GM23338 (cell line): ENCODE data around the gene PGBD5. TPM values are rescaled to one million over a fixed set of nuclear protein-coding genes. Genes with fewer than 3 reads are reported as not detected.

ENCODE experiments used
- ATAC-seq: fragments of 200-7000 bp; cut with Tn5 transposase; 3 replicates; pipeline ENCODE4 v1.9.1; 2020
- DNase-seq: peaks from one replicate; pipeline ENCODE4 v3.0.0-alpha.2; 2015; ENCODE audit warnings: low spot score
- H2AFZ ChIP-seq: fragments of 200-600 bp; sonication (generic); 2 replicates; pipeline ENCODE4 v1.8.0; 2016; ENCODE audit warnings: antibody characterized with exemption, mild to moderate bottlenecking, moderate library complexity
- H3F3A ChIP-seq: fragments of 200-600 bp; sonication (generic); replicated peaks from 2 replicates; pipeline ENCODE4 v1.8.0; 2017; ENCODE audit warnings: antibody characterized with exemption, mixed run types, low read depth
- H3K27ac ChIP-seq: fragments of 200-600 bp; sonication (generic); 2 replicates; pipeline ENCODE4 v1.6.1; 2016; ENCODE audit warnings: low read depth
- H3K27me3 ChIP-seq: fragments of 200-600 bp; sonication (generic); 2 replicates; pipeline ENCODE4 v1.8.0; 2016; ENCODE audit warnings: mild to moderate bottlenecking, mixed run types, moderate library complexity; ENCODE audit not compliant: insufficient read depth
- H3K36me3 ChIP-seq: fragments of 200-600 bp; sonication (generic); 2 replicates; pipeline ENCODE4 v1.8.0; 2016; ENCODE audit warnings: mild to moderate bottlenecking; ENCODE audit not compliant: insufficient read depth
- H3K4me1 ChIP-seq: fragments of 200-600 bp; sonication (generic); 2 replicates; pipeline ENCODE4 v1.8.0; 2016; ENCODE audit warnings: mild to moderate bottlenecking, moderate library complexity; ENCODE audit not compliant: insufficient read depth
- H3K4me2 ChIP-seq: fragments of 200-600 bp; sonication (generic); 2 replicates; pipeline ENCODE4 v1.7.1; 2017; ENCODE audit warnings: mixed run types
- H3K4me3 ChIP-seq: fragments of 200-600 bp; sonication (generic); 2 replicates; pipeline ENCODE4 v1.6.1; 2016; ENCODE audit warnings: mixed run types
- H3K79me2 ChIP-seq: fragments of 200-600 bp; sonication (generic); replicated peaks from 2 replicates; pipeline ENCODE4 v1.8.0; 2017; ENCODE audit warnings: mild to moderate bottlenecking; ENCODE audit not compliant: insufficient read depth
- H3K9me2 ChIP-seq: fragments of 200-600 bp; sonication (generic); 2 replicates; pipeline ENCODE4 v1.8.0; 2017; ENCODE audit not compliant: insufficient read depth
- H4K20me1 ChIP-seq: fragments of 200-600 bp; sonication (generic); replicated peaks from 2 replicates; pipeline ENCODE4 v1.8.0; 2017; ENCODE audit warnings: mild to moderate bottlenecking; ENCODE audit not compliant: insufficient read depth
- H3K27ac Mint-ChIP-seq: 2 replicates; pipeline ENCODE4 v1.8.0; 2020; ENCODE audit warnings: inconsistent platforms, mild to moderate bottlenecking, moderate library complexity, mixed read lengths
- H3K27me3 Mint-ChIP-seq: 3 replicates; pipeline ENCODE4 v1.8.0; 2022; ENCODE audit warnings: low read depth, mild to moderate bottlenecking, moderate library complexity, mixed read lengths, inconsistent platforms; ENCODE audit not compliant: insufficient read depth, poor library complexity
- H3K36me3 Mint-ChIP-seq: 3 replicates; pipeline ENCODE4 v1.8.0; 2021; ENCODE audit warnings: low read depth, mild to moderate bottlenecking, inconsistent platforms, moderate library complexity, mixed read lengths
- H3K4me1 Mint-ChIP-seq: 3 replicates; pipeline ENCODE4 v1.8.0; 2020; ENCODE audit warnings: mild to moderate bottlenecking, inconsistent platforms, mixed read lengths
- H3K4me3 Mint-ChIP-seq: 3 replicates; pipeline ENCODE4 v1.8.0; 2021; ENCODE audit warnings: moderate library complexity, mild to moderate bottlenecking, inconsistent platforms, mixed read lengths
- H3K9me3 Mint-ChIP-seq: 3 replicates; pipeline ENCODE4 v1.8.0; 2020; ENCODE audit warnings: moderate library complexity, mild to moderate bottlenecking, inconsistent platforms, mixed read lengths
- CREB1 ChIP-seq: fragments of 250-450 bp; sonication (Bioruptor Pico); IDR thresholded peaks from 2 replicates; pipeline ENCODE4 v1.5.0; 2020; ENCODE audit warnings: low read depth, mild to moderate bottlenecking, moderate library complexity
- CTCF ChIP-seq, 2 experiments: fragments of 200-600 bp in 1 of 2; sonication (generic) in 1 of 2; conservative IDR thresholded peaks; 2 replicates each; pipeline versions ENCODE4 v1.5.1 to v1.6.1; 2016 to 2017; ENCODE audit warnings: antibody characterized with exemption in 2 of 2, low read depth in 2 of 2, mild to moderate bottlenecking in 2 of 2, moderate library complexity in 1 of 2
- ETS1 ChIP-seq: IDR thresholded peaks from 2 replicates; pipeline ENCODE4 v1.6.1; 2016; ENCODE audit warnings: antibody characterized with exemption
- EZH2 ChIP-seq: fragments of 200-600 bp; sonication (generic); IDR thresholded peaks from one replicate; pipeline ENCODE4 v1.8.0; 2017; ENCODE audit warnings: antibody characterized with exemption, mild to moderate bottlenecking, low read depth; ENCODE audit not compliant: unreplicated experiment
- EZH2phosphoT487 ChIP-seq: fragments of 200-600 bp; sonication (generic); IDR thresholded peaks from one replicate; pipeline ENCODE4 v1.8.1; 2018; ENCODE audit warnings: antibody characterized with exemption; ENCODE audit not compliant: unreplicated experiment
- JUNB ChIP-seq: IDR thresholded peaks from one replicate; pipeline ENCODE4 v1.6.1; 2016; ENCODE audit warnings: antibody characterized with exemption; ENCODE audit not compliant: unreplicated experiment
- NANOG ChIP-seq: IDR thresholded peaks from 2 replicates; pipeline ENCODE4 v1.6.1; 2016; ENCODE audit warnings: antibody characterized with exemption, borderline replicate concordance
- POLR2AphosphoS5 ChIP-seq: IDR thresholded peaks from 2 replicates; pipeline ENCODE4 v1.6.1; 2016; ENCODE audit warnings: antibody characterized with exemption, low read depth
- REST ChIP-seq: IDR thresholded peaks from one replicate; pipeline ENCODE4 v1.6.1; 2018; ENCODE audit warnings: antibody characterized with exemption; ENCODE audit not compliant: unreplicated experiment
- STAT1 ChIP-seq: IDR thresholded peaks from one replicate; pipeline ENCODE4 v1.6.1; 2016; ENCODE audit warnings: antibody characterized with exemption; ENCODE audit not compliant: unreplicated experiment
- ZNF114 ChIP-seq: fragments of 250-450 bp; sonication (Bioruptor Pico); IDR thresholded peaks from 2 replicates; pipeline ENCODE4 v1.5.0; 2020; ENCODE audit warnings: mild to moderate bottlenecking, moderate library complexity
- ZNF331 ChIP-seq: fragments of 250-450 bp; sonication (Bioruptor Pico); IDR thresholded peaks from 2 replicates; pipeline ENCODE4 v1.5.0; 2020; ENCODE audit warnings: low read depth, mild to moderate bottlenecking, moderate library complexity
- polyA plus RNA-seq: library from polyadenylated mRNA; unstranded; fragments of >200 nt; fragmentation: Nextera tagmentation; extraction: Ambion mirVana; gene quantifications from 2 replicates; pipeline ENCODE4 v1.2.1, GENCODE V29; 2016
- total RNA-seq: library from RNA; depleted of rRNA; stranded (reverse); fragments of >200 nt; shearing (Covaris generic); gene quantifications from 2 replicates; pipeline ENCODE4 v1.2.3, GENCODE V29; 2014
- TF ChIP-seq, protein P1 (sequence below): fragments of 250-450 bp; sonication (Bioruptor Pico); IDR thresholded peaks from 2 replicates; pipeline ENCODE4 v1.5.0; 2020; ENCODE audit warnings: mild to moderate bottlenecking, moderate library complexity

PGBD5 gene
- total and polyA plus RNA-seq, 2 experiments from 2014 or later = 3.4 to 16.6 TPM

DNA sequence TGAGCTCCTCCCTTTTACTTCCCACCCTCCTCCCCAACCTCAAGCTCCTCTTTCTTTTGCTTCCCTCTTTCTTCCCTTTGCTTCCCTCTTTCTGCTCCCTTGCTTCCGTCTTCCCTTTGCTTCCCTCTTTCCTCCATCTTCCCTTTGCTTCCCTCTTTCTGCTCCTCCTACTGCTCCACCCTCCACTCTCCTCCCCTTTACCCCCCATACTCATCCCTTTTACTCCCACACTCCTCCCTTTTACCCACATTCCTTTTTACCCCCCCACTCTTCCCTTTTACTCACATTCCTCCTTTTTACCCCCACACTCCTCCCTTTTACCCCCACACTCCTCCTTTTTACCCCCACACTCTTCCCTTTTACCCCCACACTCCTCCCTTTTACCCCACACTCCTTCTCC, 30.2 kb downstream of the PGBD5 start:
- Histone ChIP-seq H3K27ac (no peak overlapping the region), H3K9me2 (no peaks in the 10 kb centered on the region), H2AFZ (no peak overlapping the region), H3K27me3 (no peaks in the 10 kb centered on the region), H3K4me2 (no peak overlapping the region), H3K36me3 (no peaks in the 10 kb centered on the region; the same call in 1 of the 2 replicates), H3K79me2 (peaks cover 56% of the 10 kb centered on the region), H3K4me1 (peaks cover 41% of the 10 kb centered on the region), H3F3A (0 out of 2 replicates have a peak, but pooled peaks cover 6% of the 10 kb centered on the region), H4K20me1 (peaks cover 8% of the 10 kb centered on the region), H3K4me3 (no peak overlapping the region)
- Mint-ChIP-seq H3K9me3 (no peaks in the 10 kb centered on the region), H3K4me3 (no peak overlapping the region), H3K27me3 (peaks cover 14% of the 10 kb centered on the region), H3K36me3 (peaks cover 3% of the 10 kb centered on the region; the same call in 1 of the 3 replicates), H3K4me1 (peaks cover 56% of the 10 kb centered on the region), H3K27ac (no peak overlapping the region)
- no peak for DNase-seq
- no peak for ATAC-seq
- TF ChIP-seq CTCF (conservative IDR thresholded peaks at IDR 0.05; ENCODE audit: low read depth in 2 of 2) (no peak), ETS1 (no peak), STAT1 (no peak), EZH2phosphoT487 (no peak), EZH2 (no peak), CREB1 (CRISPR knock-in tag) (no peak), JUNB (no peak), REST (no peak), ZNF331 (no peak), ZNF114 (CRISPR knock-in tag) (no peak), POLR2AphosphoS5 (no peak), NANOG (no peak)
- TF ChIP-seq, protein P1, sequence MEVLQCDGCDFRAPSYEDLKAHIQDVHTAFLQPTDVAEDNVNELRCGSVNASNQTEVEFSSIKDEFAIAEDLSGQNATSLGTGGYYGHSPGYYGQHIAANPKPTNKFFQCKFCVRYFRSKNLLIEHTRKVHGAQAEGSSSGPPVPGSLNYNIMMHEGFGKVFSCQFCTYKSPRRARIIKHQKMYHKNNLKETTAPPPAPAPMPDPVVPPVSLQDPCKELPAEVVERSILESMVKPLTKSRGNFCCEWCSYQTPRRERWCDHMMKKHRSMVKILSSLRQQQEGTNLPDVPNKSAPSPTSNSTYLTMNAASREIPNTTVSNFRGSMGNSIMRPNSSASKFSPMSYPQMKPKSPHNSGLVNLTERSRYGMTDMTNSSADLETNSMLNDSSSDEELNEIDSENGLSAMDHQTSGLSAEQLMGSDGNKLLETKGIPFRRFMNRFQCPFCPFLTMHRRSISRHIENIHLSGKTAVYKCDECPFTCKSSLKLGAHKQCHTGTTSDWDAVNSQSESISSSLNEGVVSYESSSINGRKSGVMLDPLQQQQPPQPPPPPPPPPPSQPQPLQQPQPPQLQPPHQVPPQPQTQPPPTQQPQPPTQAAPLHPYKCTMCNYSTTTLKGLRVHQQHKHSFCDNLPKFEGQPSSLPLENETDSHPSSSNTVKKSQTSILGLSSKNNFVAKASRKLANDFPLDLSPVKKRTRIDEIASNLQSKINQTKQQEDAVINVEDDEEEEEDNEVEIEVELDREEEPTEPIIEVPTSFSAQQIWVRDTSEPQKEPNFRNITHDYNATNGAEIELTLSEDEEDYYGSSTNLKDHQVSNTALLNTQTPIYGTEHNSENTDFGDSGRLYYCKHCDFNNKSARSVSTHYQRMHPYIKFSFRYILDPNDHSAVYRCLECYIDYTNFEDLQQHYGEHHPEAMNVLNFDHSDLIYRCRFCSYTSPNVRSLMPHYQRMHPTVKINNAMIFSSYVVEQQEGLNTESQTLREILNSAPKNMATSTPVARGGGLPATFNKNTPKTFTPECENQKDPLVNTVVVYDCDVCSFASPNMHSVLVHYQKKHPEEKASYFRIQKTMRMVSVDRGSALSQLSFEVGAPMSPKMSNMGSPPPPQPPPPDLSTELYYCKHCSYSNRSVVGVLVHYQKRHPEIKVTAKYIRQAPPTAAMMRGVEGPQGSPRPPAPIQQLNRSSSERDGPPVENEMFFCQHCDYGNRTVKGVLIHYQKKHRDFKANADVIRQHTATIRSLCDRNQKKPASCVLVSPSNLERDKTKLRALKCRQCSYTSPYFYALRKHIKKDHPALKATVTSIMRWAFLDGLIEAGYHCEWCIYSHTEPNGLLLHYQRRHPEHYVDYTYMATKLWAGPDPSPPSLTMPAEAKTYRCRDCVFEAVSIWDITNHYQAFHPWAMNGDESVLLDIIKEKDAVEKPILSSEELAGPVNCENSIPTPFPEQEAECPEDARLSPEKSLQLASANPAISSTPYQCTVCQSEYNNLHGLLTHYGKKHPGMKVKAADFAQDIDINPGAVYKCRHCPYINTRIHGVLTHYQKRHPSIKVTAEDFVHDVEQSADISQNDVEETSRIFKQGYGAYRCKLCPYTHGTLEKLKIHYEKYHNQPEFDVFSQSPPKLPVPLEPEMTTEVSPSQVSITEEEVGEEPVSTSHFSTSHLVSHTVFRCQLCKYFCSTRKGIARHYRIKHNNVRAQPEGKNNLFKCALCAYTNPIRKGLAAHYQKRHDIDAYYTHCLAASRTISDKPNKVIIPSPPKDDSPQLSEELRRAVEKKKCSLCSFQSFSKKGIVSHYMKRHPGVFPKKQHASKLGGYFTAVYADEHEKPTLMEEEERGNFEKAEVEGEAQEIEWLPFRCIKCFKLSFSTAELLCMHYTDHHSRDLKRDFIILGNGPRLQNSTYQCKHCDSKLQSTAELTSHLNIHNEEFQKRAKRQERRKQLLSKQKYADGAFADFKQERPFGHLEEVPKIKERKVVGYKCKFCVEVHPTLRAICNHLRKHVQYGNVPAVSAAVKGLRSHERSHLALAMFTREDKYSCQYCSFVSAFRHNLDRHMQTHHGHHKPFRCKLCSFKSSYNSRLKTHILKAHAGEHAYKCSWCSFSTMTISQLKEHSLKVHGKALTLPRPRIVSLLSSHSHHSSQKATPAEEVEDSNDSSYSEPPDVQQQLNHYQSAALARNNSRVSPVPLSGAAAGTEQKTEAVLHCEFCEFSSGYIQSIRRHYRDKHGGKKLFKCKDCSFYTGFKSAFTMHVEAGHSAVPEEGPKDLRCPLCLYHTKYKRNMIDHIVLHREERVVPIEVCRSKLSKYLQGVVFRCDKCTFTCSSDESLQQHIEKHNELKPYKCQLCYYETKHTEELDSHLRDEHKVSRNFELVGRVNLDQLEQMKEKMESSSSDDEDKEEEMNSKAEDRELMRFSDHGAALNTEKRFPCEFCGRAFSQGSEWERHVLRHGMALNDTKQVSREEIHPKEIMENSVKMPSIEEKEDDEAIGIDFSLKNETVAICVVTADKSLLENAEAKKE (CRISPR knock-in tag) = no peak
